T-helper 2 cell treated with Interferon-gamma antibody and Interleukin-4, amounts not matched to agents 5 μg/mL and 100 μg/mL, for 36 hours (primary cell): Measurements from ENCODE around the gene CYP1A1.
A peak's percentile ranks its signal among the peaks of the same experiment; 100 is the strongest.

Source experiments
- DNase-seq: peaks from one replicate; pipeline ENCODE4 v3.0.0; 2021; ENCODE audit warnings: low spot score
- H3K27ac Mint-ChIP-seq: one replicate; pipeline ENCODE4 v1.8.0; 2021; ENCODE audit warnings: mild to moderate bottlenecking, mixed read lengths
- H3K27me3 Mint-ChIP-seq: one replicate; pipeline ENCODE4 v1.8.0; 2021; ENCODE audit warnings: low read depth, mixed read lengths
- H3K36me3 Mint-ChIP-seq: one replicate; pipeline ENCODE4 v1.8.0; 2021; ENCODE audit warnings: low read depth, mixed read lengths
- H3K4me1 Mint-ChIP-seq: one replicate; pipeline ENCODE4 v1.8.0; 2021; ENCODE audit warnings: low read depth, mixed read lengths
- H3K4me3 Mint-ChIP-seq: one replicate; pipeline ENCODE4 v1.8.0; 2022; ENCODE audit warnings: mild to moderate bottlenecking, moderate library complexity, mixed read lengths
- H3K9me3 Mint-ChIP-seq: one replicate; pipeline ENCODE4 v1.8.0; 2021; ENCODE audit warnings: mixed read lengths

The CYP1A1 gene

GRCh38 chr15:74695597-74696397 is 29.5 kb downstream of the CYP1A1 start, which contains the start of gene EDC3:
TSS of gene EDC3 (minus strand) at chr15:74696024. CDS start at chr15:74675124, 20,900 bp downstream.
- H3K4me3 Mint-ChIP-seq = peak within 1 kb of the TSS; percentile 100
- peak; percentile 87 for DNase-seq

GRCh38 chr15:74692327-74692726 is 33.0 kb downstream of the CYP1A1 start:
- no peak for DNase-seq
- Mint-ChIP-seq H3K9me3 (no peaks in the 10 kb centered on the region), H3K27ac (no peak overlapping the region), H3K4me1 (peaks cover 26% of the 10 kb centered on the region), H3K4me3 (no peak overlapping the region), H3K36me3 (peaks cover 8% of the 10 kb centered on the region), H3K27me3 (no peaks in the 10 kb centered on the region)

More at GRCh38 chr15:74695597-74696397, 29.5 kb downstream of the CYP1A1 start, which contains the start of gene EDC3:
- Mint-ChIP-seq H3K27me3 (no peaks in the 10 kb centered on the region), H3K36me3 (peaks cover 2% of the 10 kb centered on the region), H3K9me3 (no peaks in the 10 kb centered on the region), H3K4me1 (peaks cover 26% of the 10 kb centered on the region), H3K27ac (peak within 1 kb of the TSS; percentile 100)

GRCh38 chr15:74683758-74684157 is 41.6 kb downstream of the CYP1A1 start:
- Mint-ChIP-seq H3K4me1 (peaks cover 2% of the 10 kb centered on the region), H3K27ac (no peak overlapping the region), H3K4me3 (no peak overlapping the region), H3K27me3 (no peaks in the 10 kb centered on the region), H3K36me3 (peaks cover 23% of the 10 kb centered on the region), H3K9me3 (peaks cover 11% of the 10 kb centered on the region)
- no peak for DNase-seq

GRCh38 chr15:74682954-74683353 is 42.4 kb downstream of the CYP1A1 start:
- no peaks in the 10 kb centered on the region for H3K27me3 Mint-ChIP-seq
- no peak for DNase-seq
- H3K4me3 Mint-ChIP-seq = no peak overlapping the region
- peaks cover 23% of the 10 kb centered on the region for H3K36me3 Mint-ChIP-seq
- H3K9me3 Mint-ChIP-seq = peaks cover 11% of the 10 kb centered on the region
- H3K27ac Mint-ChIP-seq = no peak overlapping the region
- H3K4me1 Mint-ChIP-seq = peaks cover 2% of the 10 kb centered on the region

- no peak for DNase-seq
- H3K4me3 Mint-ChIP-seq = no peak overlapping the region
- peaks cover 2% of the 10 kb centered on the region for H3K4me1 Mint-ChIP-seq
- peaks cover 14% of the 10 kb centered on the region for H3K36me3 Mint-ChIP-seq
- H3K27ac Mint-ChIP-seq = no peak overlapping the region
- H3K27me3 Mint-ChIP-seq = no peaks in the 10 kb centered on the region
- H3K9me3 Mint-ChIP-seq = peaks cover 9% of the 10 kb centered on the region
These were observed 44.9 kb downstream of the CYP1A1 start for GRCh38 chr15:74680456-74680855.

GRCh38 chr15:74676801-74677200 is 48.5 kb downstream of the CYP1A1 start:
- peaks cover 12% of the 10 kb centered on the region for H3K36me3 Mint-ChIP-seq
- no peaks in the 10 kb centered on the region for H3K27me3 Mint-ChIP-seq
- peaks cover 3% of the 10 kb centered on the region for H3K4me1 Mint-ChIP-seq
- DNase-seq = no peak
- H3K9me3 Mint-ChIP-seq = no peaks in the 10 kb centered on the region
- H3K4me3 Mint-ChIP-seq = no peak overlapping the region
- no peak overlapping the region for H3K27ac Mint-ChIP-seq

GRCh38 chr15:74674161-74674560 is 51.2 kb downstream of the CYP1A1 start:
- Mint-ChIP-seq H3K27me3 (no peaks in the 10 kb centered on the region), H3K9me3 (no peaks in the 10 kb centered on the region), H3K4me3 (no peak overlapping the region), H3K4me1 (peaks cover 3% of the 10 kb centered on the region), H3K36me3 (peaks cover 20% of the 10 kb centered on the region), H3K27ac (no peak overlapping the region)
- DNase-seq = no peak

GRCh38 chr15:74669627-74670026 is 55.7 kb downstream of the CYP1A1 start:
- H3K36me3 Mint-ChIP-seq = peaks cover 20% of the 10 kb centered on the region

More at GRCh38 chr15:74669627-74670026, 55.7 kb downstream of the CYP1A1 start:
- no peak overlapping the region for H3K27ac Mint-ChIP-seq
- no peak overlapping the region for H3K4me3 Mint-ChIP-seq
- peaks cover 3% of the 10 kb centered on the region for H3K4me1 Mint-ChIP-seq
- DNase-seq = no peak
- no peaks in the 10 kb centered on the region for H3K27me3 Mint-ChIP-seq
- H3K9me3 Mint-ChIP-seq = no peaks in the 10 kb centered on the region
